ENCODE results near the gene SCUBE1.

The SCUBE1 gene

DNA sequence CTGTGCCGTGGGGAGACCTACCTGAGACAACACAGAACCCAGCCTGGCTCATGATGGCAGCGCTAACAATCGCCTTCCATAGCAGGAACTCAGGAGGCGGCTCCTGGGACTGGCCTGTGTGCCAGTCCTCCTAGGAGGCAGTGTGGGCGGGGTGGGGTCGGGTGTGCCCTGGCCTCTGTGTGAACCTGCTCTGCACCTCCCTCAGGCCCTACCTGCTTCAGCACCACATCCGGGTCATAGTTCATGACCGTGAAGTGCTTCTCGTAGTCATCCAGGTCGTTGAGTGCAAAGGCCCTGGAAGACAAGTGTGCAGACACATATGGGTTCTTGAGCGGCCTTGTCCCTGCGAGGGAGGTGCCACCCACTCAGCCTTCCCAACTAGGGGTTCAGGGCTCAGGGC is 171.6 kb downstream of the SCUBE1 start:
- no peak for DNase-seq

DNA sequence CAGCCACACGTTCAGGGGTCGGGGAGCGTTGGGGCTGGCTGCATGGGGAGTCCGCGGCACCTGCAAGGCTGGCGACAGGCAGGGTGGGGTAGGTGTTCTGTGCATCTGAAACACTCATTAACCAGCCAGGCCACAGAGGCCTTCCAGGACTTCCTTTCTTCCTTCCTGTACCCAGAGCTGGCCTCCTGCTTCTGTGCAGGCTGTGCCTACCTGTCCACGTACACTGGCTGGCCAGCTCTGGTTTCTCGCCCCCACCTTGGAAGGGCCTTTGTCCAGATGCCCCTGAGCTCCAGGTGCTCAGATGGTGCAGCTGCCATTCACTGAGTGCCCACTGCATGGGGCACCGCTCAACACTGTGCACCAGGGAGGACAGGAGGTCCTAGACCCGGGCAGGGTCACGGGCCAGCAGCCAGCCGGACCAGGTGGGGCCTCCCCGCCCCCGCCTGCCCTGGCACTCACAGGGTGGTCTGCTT is 172.1 kb downstream of the SCUBE1 start:
- no peak for DNase-seq

DNA sequence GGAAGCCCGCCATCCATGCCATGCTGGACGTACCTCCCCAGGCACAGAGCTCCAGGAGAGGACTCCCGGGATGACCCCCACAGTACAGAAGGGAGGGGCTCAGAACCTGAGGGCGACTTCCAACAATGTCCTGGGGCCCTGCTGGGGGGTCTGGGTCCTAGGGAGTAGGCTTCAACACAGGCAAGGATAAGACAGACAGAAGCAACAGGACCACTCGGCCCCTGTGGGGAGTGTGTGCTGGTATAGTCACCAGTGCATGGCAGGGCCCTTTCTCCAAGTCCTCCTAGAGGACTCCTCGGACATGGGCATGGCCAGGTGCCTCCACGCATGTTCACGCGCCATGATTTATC is 173.1 kb downstream of the SCUBE1 start:
- DNase-seq = no peak

DNA sequence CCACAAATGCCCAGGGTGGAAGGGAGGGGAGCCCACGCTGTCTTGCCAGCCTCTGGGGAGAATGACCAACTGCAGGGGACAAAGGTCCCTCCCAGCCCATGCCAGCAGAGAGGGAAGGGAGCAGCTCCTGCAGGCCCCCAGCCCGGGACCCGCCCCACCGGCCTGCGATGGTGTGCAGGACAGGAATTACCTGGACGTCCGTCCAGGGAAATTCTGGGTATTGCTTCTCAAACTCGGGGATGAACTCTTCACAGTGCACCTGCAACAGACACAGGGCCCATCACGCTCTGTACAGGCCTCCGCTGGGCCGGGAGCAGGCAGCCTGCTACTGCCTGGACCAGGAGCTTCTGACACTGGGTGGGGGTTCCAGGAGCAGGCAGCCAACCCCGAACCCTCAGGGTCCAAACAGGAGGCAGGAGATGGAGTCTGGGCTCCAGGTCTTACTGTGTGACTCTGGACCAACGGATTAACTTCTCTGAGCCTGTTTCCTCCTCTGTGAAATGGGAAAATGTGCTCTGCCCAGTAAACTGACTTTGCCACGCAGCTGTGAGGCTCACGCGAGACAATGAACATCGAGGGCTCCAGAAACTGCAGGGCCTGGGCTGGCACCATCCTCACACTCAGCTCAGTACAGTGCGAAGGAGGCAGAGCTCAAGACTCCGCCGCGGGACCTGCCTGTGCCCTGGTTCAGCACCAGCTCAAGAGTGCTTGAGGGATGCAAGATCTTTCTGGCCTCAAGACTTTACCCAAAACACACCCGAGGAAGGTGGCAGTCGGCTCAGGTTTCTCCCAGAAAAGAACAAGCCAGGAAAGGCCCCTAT is 173.7 kb downstream of the SCUBE1 start:
- no peak for DNase-seq

DNA sequence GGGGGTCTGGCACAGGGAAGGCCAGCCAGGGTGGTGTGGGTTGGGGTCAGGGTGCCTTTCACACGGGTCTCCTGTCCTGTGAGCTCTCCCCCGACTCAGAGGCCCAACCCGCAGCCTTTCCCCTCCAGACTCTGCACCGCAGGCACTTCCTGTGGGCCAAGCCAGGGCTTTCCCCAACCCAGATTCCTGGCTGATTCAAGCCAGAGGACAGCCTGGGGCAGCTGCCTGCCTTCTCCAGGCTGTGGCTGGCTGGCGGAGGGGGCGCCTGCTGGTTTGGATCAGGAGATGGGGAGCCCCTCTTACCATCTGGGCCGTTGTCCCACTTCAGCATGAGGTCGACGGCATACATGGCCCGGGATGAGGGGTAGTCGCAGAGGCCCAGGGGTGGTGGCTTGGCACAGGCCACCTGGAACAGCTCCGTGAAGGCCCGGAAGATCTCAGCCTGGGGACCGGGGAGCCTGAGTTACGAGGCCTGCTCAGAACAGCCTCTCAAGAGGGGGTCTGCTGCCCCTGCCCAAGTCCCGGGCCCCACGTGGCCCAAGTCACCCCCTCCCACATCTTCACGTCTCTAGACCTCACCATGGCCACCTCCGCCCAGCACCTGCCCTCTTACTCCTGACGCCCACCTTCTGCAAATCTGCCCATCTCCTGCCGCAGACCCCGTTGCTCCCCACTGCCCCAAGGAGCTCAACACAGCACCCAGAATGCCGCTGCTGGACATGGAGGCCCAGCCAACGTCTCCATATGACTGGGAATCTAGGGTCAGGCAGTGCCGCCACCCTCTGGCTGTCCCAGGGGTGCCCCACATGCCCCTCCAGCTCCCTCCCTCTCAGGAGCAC is 174.5 kb downstream of the SCUBE1 start:
- no peak for DNase-seq

DNA sequence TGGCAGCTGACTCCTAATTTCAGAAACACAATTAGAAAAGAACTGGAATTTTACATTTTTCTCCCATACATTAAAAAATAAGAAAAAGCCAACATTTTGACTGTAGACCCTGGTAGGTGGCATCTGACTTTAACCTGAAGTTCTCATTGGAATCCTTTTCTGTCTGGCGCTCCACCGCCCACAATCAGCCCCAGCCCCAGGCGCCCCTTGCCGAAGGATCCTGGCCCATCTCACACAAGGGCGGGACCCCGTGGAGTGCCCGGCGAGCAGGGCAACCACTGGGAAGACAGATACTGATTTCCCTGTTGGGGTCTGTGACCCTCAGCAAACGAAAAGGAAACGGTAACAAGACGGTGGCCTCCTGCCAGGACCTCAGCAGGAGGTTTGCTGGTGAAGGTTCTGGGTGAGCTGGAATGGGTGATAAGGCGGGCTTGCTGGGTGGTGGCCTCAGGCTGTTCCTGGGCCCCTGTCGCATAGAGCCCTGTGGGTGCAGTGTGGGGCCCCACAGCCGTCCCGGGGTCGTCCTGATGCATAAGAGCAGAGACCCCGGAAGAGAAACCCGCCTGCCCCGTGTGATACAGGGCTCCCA is 176.1 kb downstream of the SCUBE1 start:
- DNase-seq = no peak

DNA sequence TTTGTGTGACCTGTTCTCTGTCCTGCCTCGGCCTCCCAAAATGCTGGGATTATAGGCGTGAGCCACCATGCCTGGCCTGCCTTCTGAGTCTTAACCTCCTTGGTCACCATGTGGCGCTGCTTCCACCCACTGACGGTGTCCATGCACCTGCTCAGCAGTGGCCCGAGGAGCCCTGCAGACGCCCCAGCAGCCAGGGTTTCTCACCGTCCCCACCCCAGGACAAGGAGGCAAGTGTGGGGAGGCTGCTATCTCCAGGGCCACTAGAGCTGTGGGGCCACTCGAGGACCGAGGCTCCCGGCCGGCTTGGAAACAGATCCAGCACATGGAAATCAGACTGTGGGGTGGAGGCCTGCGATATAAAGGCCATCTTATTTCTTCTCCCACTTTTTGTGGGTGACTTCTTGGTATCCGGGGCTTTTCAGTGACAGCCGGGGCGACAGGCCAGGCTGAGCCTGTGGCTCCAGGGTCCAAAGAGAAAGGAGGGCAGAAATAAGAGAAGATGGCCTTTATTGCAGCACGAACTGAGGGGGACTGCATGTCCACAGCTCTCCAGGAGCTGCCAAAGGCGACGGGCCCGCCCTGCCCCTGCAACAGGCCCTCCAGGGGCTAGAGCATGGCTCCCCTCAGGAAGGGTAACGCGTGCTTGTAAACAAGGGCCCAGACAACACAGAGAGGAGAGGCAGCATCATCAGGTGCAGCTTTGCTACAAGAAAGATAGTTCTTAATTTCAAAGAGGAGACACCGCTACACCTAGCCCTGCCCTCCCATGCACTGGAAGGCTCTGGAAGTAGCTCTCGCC is 176.8 kb downstream of the SCUBE1 start:
- DNase-seq = no peak

DNA sequence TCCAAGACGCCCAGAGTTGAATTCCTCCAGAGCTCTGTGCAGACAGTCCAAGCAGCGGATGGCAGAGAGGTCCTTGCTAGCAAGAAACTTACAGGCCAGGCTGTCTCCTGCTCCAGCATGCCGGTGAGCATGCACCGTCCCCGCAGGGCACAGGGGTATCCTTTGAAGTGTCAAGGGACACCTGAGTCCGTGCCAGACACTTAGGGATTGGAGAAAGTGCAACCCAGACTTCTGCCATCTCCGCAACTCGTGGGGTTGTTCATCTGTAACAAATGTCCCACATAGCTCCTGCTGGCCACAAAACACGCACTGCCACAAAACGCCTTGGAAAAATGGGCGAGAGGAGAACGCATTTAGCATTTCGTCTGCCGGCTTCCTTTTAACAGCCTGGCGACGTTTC is 178.5 kb downstream of the SCUBE1 start:
- no peak for DNase-seq

DNA sequence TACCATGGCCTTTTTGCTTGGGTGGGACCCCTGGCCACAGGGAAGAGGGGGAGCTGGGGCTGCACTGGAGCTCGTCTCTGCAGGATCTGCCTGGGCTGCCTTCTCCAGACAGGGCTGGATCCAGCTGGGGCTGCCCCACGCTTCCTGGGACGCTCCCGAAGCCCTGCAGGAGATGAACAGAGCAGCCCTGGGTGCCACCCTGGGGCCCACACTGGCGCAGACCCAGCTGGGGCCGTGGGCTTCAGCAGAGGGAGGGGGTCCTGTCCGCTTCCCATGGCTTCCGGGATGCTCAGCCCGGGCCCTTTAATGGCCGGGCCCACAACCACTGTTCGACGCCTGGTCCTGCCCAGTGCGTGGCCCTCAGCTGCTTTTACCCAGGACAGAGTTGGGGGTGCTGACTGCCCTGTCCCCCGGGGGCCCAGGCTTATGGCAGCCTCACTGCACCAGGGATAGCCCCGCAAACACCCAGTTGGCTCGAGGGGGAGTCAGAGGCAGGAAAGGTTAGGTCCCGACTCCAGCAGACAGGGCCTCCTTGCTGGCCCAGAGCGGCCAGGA is 179.9 kb downstream of the SCUBE1 start:
- no peak for DNase-seq

DNA sequence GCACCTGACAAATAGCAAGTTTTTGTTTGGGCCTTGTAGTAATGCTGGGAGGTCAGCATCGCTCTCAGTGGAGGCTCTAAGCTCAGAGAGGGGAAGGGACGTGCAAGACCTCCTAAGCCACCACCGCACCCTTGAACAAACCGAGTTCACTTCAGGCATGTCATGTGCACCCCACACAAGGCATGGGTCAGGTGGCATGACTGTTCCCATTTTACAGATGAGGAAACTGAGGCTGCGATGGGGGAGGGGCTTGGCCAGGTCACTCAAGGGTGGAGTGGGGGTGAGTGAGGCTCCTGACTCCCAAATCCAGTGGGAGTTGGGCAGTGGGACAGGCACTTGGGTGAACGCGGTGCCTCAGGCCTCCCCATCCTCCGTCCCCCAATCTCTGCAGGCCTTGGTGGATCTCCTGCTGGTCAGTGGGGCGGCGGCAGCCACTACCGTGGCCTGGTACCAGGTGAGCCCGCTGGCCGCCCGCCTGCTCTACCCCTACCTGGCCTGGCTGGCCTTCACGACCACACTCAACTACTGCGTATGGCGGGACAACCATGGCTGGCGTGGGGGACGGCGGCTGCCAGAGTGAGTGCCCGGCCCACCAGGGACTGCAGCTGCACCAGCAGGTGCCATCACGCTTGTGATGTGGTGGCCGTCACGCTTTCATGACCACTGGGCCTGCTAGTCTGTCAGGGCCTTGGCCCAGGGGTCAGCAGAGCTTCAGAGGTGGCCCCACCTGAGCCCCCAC is 180.6 kb downstream of the SCUBE1 start:
- no peak for DNase-seq

DNA sequence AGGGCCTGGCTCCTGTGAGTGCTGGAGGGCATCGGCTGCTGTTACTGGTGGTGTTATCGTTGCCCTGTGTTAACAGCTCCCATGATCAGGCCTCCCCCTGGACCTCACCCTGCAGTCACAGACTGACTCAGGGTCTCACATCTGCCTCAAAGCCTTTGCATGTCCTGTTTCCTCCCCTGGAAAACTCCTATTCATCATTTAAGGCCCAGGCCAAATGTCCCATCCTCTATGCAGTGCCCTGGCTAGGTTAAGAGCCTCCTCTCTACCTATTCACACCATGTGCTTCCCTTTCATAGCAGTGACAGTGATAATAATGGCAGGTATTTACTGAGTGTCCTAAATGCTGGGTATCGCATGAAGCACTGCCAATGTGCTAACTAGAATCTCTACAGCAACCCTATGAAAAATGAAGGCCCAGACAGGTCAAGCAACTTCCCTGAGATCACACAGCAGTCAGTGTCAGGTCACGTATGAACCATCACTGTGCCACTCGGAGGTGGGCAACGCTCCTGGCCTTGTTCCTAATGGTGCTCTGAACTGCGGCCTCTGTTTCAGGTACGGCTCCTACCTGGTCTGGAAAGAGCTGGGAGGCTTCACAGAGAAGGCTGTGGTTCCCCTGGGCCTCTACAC is 182.6 kb downstream of the SCUBE1 start:
- DNase-seq = no peak

DNA sequence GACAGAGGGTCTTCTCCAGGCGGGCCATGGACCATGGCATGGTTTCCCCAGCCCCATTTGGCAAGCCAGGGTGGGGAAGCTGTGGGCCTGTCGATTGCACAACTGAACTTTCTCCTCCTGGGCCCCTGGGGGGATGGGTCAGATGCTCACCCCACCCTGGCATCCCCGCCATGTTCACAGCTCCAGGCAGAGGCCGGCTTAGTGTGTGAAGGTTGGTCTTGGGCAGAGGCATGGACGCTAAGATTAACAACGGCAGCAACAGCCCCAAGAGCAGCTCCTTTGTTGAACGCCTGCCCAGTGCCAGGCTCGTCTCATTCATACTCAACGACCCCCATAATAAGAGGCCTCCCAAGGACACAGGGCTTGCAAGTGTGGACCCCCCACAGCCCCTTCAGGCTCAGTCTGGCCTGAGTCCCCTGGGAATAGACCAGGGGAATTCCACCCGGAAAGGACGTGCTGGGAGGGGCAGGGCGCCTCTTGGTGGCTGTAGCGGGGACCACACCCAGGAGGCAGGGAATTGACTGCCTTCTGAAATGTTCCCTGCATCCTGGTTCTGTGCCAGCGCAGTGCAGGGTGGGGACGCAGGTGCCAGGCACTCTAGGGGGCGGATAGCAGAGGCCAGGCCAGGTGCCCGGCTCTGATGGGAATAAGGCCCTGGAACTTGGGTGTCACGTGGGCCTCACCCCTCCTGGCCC is 183.5 kb downstream of the SCUBE1 start:
- DNase-seq = no peak

DNA sequence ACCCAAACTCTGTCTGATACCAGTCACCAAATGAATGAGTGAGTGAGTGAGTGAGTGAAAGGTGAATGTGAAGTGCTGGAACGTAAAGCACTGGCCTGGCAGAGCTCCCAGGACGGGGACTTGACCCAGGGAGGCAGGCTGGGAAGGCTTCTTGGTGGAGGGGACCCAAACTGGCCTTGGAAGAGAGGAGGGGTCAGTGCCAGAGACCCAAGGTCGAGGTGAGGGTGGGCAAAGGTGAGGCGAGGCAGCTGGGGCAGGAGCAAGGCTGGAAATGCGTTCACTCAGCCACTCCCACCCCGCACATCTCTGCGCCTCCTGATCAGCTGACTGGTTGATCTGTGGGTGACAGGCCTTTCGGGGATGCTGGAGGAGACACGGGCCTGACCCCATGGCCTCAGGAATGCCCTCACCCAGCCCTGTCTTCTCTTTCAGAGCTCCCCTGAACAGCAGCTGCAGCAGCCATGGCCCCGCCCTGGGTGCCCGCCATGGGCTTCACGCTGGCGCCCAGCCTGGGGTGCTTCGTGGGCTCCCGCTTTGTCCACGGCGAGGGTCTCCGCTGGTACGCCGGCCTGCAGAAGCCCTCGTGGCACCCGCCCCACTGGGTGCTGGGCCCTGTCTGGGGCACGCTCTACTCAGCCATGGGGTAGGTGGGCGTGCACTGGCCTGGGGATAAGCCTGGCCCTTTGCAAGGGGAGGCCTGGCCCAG is 184.2 kb downstream of the SCUBE1 start:
- no peak for DNase-seq

DNA sequence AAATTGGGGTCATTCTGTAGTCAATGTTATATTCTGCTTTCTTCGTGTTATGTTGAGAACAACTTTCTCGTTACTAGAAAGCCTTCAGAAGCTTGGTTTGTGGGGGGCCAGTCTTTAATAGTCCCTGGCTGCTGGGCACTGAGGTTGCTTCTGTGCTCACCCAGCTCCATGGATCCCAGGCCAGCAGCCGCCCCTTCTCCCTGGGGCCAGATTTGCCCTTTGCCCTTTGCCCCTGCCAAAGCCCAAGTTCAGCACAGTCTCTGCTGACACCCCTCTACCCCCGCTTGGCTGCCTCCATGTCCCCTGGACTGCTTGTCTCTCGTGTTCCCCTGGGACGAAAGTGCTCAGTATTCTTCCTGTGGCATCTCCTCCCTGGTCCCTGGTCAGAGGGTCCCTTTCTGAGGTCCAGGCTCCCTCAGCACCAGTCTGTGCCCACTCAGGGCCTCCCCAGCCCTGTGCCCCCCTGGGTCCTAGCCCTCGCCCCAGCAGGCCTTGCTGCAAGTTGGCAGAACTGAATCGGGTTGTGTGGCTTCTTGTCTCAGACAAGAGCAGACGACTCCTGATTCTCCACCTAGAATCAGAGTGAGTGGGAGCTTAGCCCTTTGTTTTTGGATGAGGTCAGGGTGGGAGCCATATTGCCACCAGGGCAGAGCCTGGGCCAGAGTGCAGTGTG is 185.2 kb downstream of the SCUBE1 start:
- DNase-seq = no peak

DNA sequence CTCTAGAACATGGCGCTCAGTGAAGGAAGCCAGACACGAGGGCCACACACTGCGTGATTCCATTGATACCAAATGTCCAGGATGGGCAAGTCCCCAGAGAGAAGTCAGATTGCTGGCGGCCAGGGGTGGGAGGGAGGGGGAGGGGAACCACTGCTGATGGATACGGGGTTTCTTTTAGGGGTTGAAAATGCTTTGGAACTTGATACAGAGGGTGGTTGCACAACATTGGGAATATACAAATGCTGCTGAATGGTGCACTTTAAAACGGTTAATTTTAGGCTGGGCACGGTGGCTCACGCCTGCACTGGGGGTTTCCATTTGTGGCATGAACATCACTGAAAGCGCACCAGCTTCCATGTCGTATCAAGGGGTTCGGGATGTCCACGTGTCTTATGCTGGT is 186.8 kb downstream of the SCUBE1 start:
- DNase-seq = no peak

DNA sequence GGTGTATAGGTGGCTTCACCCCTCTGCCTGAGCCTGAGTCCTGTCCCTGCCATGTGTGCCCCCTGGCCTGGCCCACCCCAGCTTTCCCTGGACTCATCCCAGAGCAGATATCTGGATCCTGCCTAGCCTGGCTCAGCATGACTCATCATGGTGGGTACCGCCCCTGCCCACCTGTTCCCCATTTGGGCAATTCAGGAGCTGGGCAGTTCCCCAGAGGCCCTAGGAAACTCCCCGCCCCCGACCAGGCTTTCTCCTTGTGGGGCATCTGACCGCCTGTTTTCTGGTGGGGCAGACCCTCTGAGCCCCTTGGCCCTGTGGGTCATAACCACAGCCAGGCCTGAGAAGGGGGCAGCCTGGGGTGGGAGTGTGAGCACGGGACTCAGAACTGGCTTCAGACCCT is 187.4 kb downstream of the SCUBE1 start:
- DNase-seq = no peak

DNA sequence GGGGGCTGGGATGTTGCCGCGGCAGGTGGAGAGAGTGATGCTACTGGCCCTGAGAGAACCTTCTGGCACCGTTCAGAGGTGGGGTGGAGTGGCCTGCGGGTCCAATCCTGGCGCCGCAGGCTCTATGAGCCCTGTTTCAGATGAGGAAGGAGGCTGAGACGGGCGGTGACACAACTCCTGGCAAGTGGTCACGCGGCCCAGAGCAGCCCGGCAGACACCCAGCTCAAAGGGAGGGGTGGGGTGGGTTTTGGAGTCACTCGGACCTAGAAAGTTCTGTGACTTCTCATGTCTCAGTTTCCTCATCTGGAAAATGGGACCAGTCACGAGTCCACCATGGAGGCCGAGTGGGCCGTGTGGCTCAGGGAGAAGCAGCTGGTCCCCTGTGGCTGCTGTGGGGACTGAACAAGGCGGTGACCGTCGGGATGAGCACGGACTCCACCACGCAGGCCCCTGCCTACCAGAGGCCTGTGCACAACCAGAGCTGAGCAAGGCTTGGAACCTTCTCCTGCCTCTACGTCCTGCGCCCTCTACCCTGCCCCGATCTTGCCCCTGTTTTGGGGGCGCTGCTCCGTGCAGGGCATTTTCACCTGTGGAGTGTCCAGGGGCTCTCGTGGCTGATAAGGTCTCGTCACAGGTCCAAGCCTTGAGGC is 188.2 kb downstream of the SCUBE1 start:
- DNase-seq = no peak

DNA sequence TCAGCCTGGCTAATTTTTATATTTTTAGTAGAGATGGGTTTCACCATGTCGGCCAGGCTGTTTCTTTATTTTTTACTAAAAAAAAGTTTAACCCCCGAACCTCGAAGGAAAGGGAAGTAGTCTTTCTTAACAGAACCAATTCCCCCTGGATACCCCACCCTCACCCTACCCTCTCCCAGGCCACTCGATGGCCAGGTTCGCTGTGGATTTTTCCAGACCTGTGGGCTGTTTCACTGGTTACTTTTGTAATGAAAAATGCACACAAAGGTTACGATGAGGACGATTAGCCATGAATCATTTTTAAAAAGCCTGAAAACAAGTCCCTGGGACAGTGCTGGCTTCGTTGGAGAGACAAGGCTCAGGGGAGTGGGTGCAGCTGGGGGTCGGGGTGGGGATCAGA is 189.3 kb downstream of the SCUBE1 start:
- DNase-seq = no peak
